MM.1S (cell line): ENCODE results near the gene RPL3.

ENCODE experiments used
- CTCF ChIP-seq: fragments of 300-600 bp; sonication (generic); IDR thresholded peaks from 2 replicates; pipeline ENCODE4 v1.5.1; 2016; ENCODE audit warnings: antibody characterized with exemption, low read length, mixed read lengths
- EZH2 ChIP-seq: fragments of 300-600 bp; sonication (generic); optimal IDR thresholded peaks from 2 replicates; pipeline ENCODE3; 2017; ENCODE audit warnings: low read depth, mild to moderate bottlenecking, antibody characterized with exemption, low read length, mixed read lengths
- EZH2phosphoT487 ChIP-seq: fragments of 300-600 bp; sonication (generic); IDR thresholded peaks from 2 replicates; pipeline ENCODE4 v1.6.1; 2018; ENCODE audit warnings: antibody characterized with exemption, low read length

DNA sequence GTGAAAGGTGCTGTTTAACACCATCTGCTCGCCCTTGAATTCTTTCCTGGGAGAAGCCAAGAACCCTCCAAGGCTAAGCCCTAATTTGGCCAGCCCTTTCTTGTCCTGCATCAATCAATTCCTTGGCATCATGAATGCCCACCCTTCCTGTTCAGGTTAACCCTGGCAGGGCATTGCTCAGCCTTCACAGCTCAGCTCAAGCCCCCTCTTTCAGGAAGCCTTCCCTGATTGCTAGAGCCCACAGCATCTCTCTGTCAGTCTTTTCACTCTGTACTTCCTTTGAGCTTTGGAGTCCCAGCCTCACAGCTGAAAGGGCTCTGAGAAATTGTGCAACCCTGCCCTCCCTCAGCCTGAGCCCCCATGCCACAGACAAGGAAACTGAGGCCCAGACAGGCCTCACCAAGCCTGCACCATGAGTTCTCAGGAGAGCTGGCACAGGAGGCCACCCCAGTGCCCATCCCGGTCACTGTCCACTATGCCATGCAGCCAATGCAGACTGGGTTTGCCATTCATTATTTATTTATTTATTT, 16.9 kb downstream of the RPL3 start:
- TF ChIP-seq CTCF (no peak), EZH2 (no peak), EZH2phosphoT487 (no peak)
